Raji (cell line): ENCODE measurements around the gene KPNB1.

Source experiments
- POLR2A ChIP-seq: IDR thresholded peaks from 2 replicates; pipeline ENCODE4 v1.6.1; 2011; ENCODE audit warnings: low read depth, low read length, control low read depth; ENCODE audit not compliant: insufficient read depth

KPNB1 gene

DNA sequence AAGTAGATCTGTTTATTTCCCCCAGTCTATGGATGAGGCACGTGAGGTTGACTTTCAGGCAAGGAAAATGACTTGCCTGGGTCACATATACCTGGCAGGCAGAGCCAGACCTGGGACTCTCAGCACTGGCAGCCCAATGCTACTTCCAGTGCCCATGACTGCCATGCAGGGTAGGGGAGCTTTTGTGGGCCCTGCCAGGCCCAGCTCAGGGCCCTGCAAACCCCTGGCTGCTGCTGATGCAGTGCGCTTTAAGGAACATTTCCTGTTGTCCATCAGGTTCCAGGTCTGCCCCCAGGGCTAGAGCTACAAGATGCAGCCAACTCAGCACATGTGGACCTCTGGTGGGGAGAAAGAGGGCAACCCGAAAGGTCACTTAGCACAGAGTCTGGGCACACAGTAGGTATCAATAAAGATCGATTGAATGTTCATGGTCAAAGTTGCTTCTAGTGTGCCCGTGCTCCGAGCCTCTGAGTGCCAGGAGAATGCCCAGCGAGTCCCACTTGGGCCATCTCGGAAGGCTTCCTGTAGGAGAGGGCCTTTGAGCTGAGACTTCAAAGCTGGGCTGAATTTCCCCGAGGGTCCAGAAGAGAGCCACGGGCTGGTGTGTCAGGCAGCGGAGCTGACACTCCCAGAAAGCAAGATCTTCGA lies 82.8 kb downstream of the KPNB1 start:
- no peak for TF ChIP-seq POLR2A

DNA sequence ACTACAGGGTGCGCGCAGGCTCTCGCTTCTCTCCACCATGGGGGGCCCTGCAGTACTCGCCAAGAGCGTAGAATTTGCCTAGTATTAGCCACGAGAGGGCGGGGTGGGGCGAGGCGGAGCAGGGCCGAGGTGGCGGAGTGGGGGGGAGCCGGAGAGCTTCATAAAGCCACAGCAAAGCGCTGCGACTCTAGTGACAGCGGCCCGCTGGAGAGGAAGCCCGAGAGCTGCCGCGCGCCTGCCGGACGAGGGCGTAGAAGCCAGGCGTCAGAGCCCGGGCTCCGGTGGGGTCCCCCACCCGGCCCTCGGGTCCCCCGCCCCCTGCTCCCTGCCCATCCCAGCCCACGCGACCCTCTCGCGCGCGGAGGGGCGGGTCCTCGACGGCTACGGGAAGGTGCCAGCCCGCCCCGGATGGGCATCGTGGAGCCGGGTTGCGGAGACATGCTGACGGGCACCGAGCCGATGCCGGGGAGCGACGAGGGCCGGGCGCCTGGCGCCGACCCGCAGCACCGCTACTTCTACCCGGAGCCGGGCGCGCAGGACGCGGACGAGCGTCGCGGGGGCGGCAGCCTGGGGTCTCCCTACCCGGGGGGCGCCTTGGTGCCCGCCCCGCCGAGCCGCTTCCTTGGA lies 83.4 kb downstream of the KPNB1 start, which contains the start of gene TBX21:
Gene TBX21 (plus strand): TSS at position 190 of the 627 bp plus-strand sequence. CDS start 219 bp downstream, at position 409.
- no peak for TF ChIP-seq POLR2A

DNA sequence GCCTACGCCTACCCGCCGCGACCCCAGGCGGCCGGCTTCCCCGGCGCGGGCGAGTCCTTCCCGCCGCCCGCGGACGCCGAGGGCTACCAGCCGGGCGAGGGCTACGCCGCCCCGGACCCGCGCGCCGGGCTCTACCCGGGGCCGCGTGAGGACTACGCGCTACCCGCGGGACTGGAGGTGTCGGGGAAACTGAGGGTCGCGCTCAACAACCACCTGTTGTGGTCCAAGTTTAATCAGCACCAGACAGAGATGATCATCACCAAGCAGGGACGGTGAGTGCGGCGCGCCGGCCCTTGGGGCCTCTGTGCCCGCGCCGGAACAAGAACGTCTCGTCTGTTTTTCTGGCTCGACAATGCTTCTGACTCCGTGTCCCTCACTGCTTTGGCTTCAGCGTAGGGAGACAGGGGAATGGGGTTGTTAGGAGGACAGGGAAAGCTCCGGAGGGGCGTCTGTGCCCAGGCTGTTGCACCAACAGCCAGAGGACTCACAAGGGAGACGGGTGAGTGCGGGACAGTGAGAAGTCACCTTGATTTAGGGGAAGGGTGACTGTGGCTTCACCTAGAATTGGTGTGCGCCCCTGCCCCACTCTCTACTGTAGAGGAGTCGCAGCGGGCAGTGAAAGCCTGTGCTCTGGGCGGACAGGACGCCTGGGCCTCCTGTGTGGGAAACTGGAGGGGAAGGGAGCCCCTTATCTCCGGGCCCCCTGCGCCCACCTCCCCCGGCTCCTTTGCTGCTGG lies 84.1 kb downstream of the KPNB1 start:
- no peak for TF ChIP-seq POLR2A

DNA sequence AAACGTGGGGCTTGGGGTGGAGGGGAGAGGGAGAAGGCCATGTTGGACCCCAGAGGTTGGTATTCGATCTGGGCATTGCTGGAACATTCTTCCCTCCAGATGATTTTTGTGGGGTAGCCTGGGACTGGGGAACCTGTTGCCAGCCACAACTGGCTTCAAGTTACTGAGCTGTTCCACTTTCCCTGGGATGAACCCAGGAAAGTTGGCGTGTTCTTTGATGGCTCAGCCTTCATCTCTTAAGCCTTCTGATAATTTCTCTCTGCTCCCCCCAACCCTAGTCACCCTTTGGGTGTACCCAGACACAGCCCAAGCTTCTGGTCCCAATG lies 85.4 kb downstream of the KPNB1 start:
- TF ChIP-seq POLR2A, result no peak
